ENCODE measurements around the gene TUBA1B. TPM values are rescaled to one million over a fixed set of nuclear protein-coding genes. Genes with fewer than 3 reads are reported as not detected.

Gene TUBA1B
- total RNA-seq, 1 experiment from 2014 or later, result 2,063 TPM

DNA sequence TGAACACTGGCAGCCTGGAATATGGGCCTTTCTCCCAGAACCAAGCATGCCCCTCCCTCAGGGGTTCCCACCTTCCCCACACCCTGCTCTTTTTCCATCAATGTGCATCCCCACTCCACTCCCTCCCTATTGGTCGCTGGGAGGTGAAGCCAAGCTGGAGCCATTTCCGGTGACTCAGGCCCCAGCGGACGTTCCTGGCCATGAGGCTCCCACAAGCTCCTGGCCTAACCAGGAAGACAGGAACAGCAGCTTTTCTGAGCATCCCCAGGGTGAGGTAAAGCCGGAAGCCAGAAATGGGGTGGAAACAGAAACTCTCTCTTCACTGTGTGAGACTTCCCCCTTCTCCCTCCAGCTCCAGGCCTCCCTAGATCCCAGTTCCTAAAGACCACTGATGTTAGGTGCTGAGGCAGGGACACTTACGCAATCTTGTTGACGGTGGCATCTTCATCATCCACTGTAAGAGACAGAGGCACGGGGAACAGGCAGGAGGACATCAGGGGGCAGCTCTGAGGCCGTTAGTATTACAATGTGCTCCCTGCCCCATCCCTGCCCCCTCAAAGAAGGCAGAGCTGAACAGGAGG, 25.6 kb downstream of the TUBA1B start:
- peaks cover 19 to 28% of the 10 kb centered on the region in 2 experiments for H3K4me1 Mint-ChIP-seq

More for the DNA sequence above, 25.6 kb downstream of the TUBA1B start:
- no CpG with 5 or more reads among the region's 9 CpGs for whole genome bisulfite sequencing (ENCODE audit: extremely low coverage, insufficient read length, low lambda C conversion rate)
- Histone ChIP-seq H3T11ph (ENCODE audit: low read length) (no peak overlapping the region), H2BK120ac (ENCODE audit: low read depth, low read length, poor library complexity, severe bottlenecking) (no peak overlapping the region), H2BK12ac (ENCODE audit: insufficient read length, low read depth, low read length) (no peak overlapping the region), H3K9ac (ENCODE audit: extremely low read depth, insufficient read length, low read length) (no peak overlapping the region), H3K4me2 (ENCODE audit: insufficient read depth, insufficient read length, low read length) (no peak overlapping the region), H2BK20ac (ENCODE audit: low read depth, low read length, poor library complexity, severe bottlenecking) (no peak overlapping the region), H3K56ac (ENCODE audit: insufficient read length, low read depth, low read length) (no peak overlapping the region), H2BK5ac (ENCODE audit: insufficient read length, low read length) (no peak overlapping the region), H2AK5ac (ENCODE audit: insufficient read length, low read length) (no peak overlapping the region), H4K20me1 (ENCODE audit: control insufficient read depth, insufficient read depth, insufficient read length) (no peaks in the 10 kb centered on the region), H4K91ac (ENCODE audit: insufficient read length, low read depth, low read length) (no peak overlapping the region), H4K5ac (ENCODE audit: insufficient read length, low read depth, low read length) (no peak overlapping the region), H3K79me2 (ENCODE audit: insufficient read depth, low read length) (peaks cover 1% of the 10 kb centered on the region; the same call in 1 of the 2 replicates), H3K27ac (ENCODE audit: insufficient read length, low read depth, low read length) (no peak overlapping the region), H3K4me1 (ENCODE audit: insufficient read depth, low read length) (peaks cover 5% of the 10 kb centered on the region; the same call in 1 of the 2 replicates), H3K23me2 (ENCODE audit: insufficient read length, low read depth, low read length, poor library complexity, severe bottlenecking) (peaks cover 8% of the 10 kb centered on the region), H3K27me3 (ENCODE audit: insufficient read depth, low read length) (no peaks in the 10 kb centered on the region), H3K79me1 (ENCODE audit: insufficient read depth, low read depth, low read length, poor library complexity, severe bottlenecking) (peaks cover 6% of the 10 kb centered on the region), H3K23ac (ENCODE audit: insufficient read length, low read depth, low read length) (no peak overlapping the region), H4K8ac (replicated peaks; ENCODE audit: insufficient read length, low read depth, low read length) (no peak overlapping the region), H3K9me3 (ENCODE audit: control insufficient read depth, low read depth, low read length) (no peaks in the 10 kb centered on the region), H2AFZ (ENCODE audit: low read length) (no peak overlapping the region), H2BK15ac (ENCODE audit: low read depth, low read length) (no peak overlapping the region), H3K18ac (ENCODE audit: insufficient read length, low read depth, low read length) (no peak overlapping the region), H3K4ac (ENCODE audit: low read depth, low read length) (no peak overlapping the region), H3K14ac (ENCODE audit: insufficient read depth, low read length) (no peak overlapping the region)
- DNase-seq, result no peak
- peaks cover 4 to 47% (median 38%) of the 10 kb centered on the region in 3 experiments for H3K36me3 Mint-ChIP-seq (ENCODE audit: insufficient read depth in 1 of 3, low read depth in 3 of 3)
- TF ChIP-seq, protein P1, sequence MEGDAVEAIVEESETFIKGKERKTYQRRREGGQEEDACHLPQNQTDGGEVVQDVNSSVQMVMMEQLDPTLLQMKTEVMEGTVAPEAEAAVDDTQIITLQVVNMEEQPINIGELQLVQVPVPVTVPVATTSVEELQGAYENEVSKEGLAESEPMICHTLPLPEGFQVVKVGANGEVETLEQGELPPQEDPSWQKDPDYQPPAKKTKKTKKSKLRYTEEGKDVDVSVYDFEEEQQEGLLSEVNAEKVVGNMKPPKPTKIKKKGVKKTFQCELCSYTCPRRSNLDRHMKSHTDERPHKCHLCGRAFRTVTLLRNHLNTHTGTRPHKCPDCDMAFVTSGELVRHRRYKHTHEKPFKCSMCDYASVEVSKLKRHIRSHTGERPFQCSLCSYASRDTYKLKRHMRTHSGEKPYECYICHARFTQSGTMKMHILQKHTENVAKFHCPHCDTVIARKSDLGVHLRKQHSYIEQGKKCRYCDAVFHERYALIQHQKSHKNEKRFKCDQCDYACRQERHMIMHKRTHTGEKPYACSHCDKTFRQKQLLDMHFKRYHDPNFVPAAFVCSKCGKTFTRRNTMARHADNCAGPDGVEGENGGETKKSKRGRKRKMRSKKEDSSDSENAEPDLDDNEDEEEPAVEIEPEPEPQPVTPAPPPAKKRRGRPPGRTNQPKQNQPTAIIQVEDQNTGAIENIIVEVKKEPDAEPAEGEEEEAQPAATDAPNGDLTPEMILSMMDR (conservative IDR thresholded peaks at IDR 0.05), result no peak
- no peaks in the 10 kb centered on the region for H3K9me3 Mint-ChIP-seq
- H3K27ac Mint-ChIP-seq, result peak overlapping the region in 2 of 3 experiments; percentile 28 to 31; a peak in 1 of 7 replicates
- no peak overlapping the region for H3K4me3 Mint-ChIP-seq
- H3K27me3 Mint-ChIP-seq (ENCODE audit: low read depth), result no peaks in the 10 kb centered on the region; the same call in 1 of the 2 replicates
